C4-2B (cell line): ENCODE results near the gene IL36A.

ENCODE experiments used
- ZFX ChIP-seq: fragments of 450-650 bp; IDR thresholded peaks from 2 replicates; pipeline ENCODE4 v1.6.1; 2017
- TF ChIP-seq, protein P1 (sequence below): fragments of 450-650 bp; conservative IDR thresholded peaks from 2 replicates; pipeline ENCODE4 v1.5.1; 2017; ENCODE audit warnings: mild to moderate bottlenecking

GRCh38 chr2:113032737-113033136 is 27.5 kb downstream of the IL36A start:
- TF ChIP-seq, protein P1, sequence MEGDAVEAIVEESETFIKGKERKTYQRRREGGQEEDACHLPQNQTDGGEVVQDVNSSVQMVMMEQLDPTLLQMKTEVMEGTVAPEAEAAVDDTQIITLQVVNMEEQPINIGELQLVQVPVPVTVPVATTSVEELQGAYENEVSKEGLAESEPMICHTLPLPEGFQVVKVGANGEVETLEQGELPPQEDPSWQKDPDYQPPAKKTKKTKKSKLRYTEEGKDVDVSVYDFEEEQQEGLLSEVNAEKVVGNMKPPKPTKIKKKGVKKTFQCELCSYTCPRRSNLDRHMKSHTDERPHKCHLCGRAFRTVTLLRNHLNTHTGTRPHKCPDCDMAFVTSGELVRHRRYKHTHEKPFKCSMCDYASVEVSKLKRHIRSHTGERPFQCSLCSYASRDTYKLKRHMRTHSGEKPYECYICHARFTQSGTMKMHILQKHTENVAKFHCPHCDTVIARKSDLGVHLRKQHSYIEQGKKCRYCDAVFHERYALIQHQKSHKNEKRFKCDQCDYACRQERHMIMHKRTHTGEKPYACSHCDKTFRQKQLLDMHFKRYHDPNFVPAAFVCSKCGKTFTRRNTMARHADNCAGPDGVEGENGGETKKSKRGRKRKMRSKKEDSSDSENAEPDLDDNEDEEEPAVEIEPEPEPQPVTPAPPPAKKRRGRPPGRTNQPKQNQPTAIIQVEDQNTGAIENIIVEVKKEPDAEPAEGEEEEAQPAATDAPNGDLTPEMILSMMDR, result no peak
- no peak for TF ChIP-seq ZFX
